B cell (primary cell): ENCODE data around the gene SON. TPM values are rescaled to one million over a fixed set of nuclear protein-coding genes. Genes with fewer than 3 reads are reported as not detected.

ENCODE experiments used
- ATAC-seq: fragments of 200-7000 bp; cut with Tn5 transposase; one replicate; pipeline ENCODE4 v1.10.0; 2021; ENCODE audit warnings: low read depth, mild to moderate bottlenecking, moderate number of reproducible peaks, moderate library complexity
- CTCF ChIA-PET: fragments of 350-600 bp; sonication (Branson Sonifier 250); formaldehyde crosslinking; loops from one replicate; lab custom pipeline; 2021; ENCODE audit warnings: antibody characterized with exemption, inconsistent platforms; lab: Charles Lee
- POLR2A ChIA-PET: fragments of 350-600 bp; sonication (Branson Sonifier 250); formaldehyde crosslinking; loops from one replicate; lab custom pipeline; 2021; ENCODE audit warnings: antibody characterized with exemption; lab: Charles Lee
- DNase-seq: peaks from one replicate; pipeline ENCODE4 v3.0.0; 2013
- H2AFZ ChIP-seq: 2 replicates; pipeline ENCODE4 v1.6.1; 2012; ENCODE audit warnings: mild to moderate bottlenecking, low read depth, low read length; ENCODE audit not compliant: insufficient read depth, poor library complexity, severe bottlenecking
- H3K27ac ChIP-seq, 2 donors: 1 replicate in 1 of 2; 2 replicates in 1 of 2; pipeline ENCODE4 v1.5.1; 2012 to 2013; ENCODE audit warnings: low read length in 2 of 2, mild to moderate bottlenecking in 2 of 2, moderate library complexity in 1 of 2
- H3K27me3 ChIP-seq, 4 experiments: fragments of 200-600 bp in 1 of 4; sonication (generic) in 1 of 4; replicated peaks in 1 of 4; 1 replicate in 2 of 4; 2 replicates in 2 of 4; pipeline versions ENCODE4 v1.6.1 to v1.7.0; 2013 to 2016; ENCODE audit warnings: low read length in 3 of 4, mild to moderate bottlenecking in 2 of 4, mixed read lengths in 1 of 4, moderate library complexity in 1 of 4; ENCODE audit not compliant: insufficient read depth in 4 of 4, control insufficient read depth in 3 of 4; ENCODE audit errors: control extremely low read depth in 1 of 4
- H3K36me3 ChIP-seq, 2 experiments: replicated peaks in 1 of 2; 1 replicate in 1 of 2; 2 replicates in 1 of 2; pipeline versions ENCODE4 v1.6.1 to v1.7.1; 2013; ENCODE audit warnings: low read length in 1 of 2; ENCODE audit not compliant: insufficient read depth in 2 of 2, control insufficient read depth in 1 of 2; ENCODE audit errors: control extremely low read depth in 1 of 2, extremely low read depth in 1 of 2
- H3K4me1 ChIP-seq, 2 donors: fragments of 200-600 bp in 1 of 2; sonication (generic) in 1 of 2; 1 replicate in 1 of 2; 2 replicates in 1 of 2; pipeline versions ENCODE4 v1.5.1 to v1.6.1; 2013 to 2017; ENCODE audit warnings: low read length in 2 of 2; ENCODE audit not compliant: control insufficient read depth in 2 of 2, insufficient read depth in 2 of 2
- H3K4me2 ChIP-seq: replicated peaks from 2 replicates; pipeline ENCODE3; 2012; ENCODE audit warnings: mild to moderate bottlenecking, low read depth, low read length; ENCODE audit not compliant: poor library complexity, severe bottlenecking
- H3K4me3 ChIP-seq, 5 experiments: fragments of 200-600 bp in 1 of 5; sonication (generic) in 1 of 5; 1 replicate in 3 of 5; 2 replicates in 2 of 5; pipeline versions ENCODE4 v1.5.1 to v1.7.0; 2011 to 2016; ENCODE audit warnings: low read length in 4 of 5, mild to moderate bottlenecking in 4 of 5, low read depth in 2 of 5, control low read depth in 1 of 5, moderate library complexity in 1 of 5; ENCODE audit not compliant: insufficient read depth in 1 of 5; ENCODE audit errors: control extremely low read depth in 1 of 5, extremely low read depth in 1 of 5
- H3K79me2 ChIP-seq: fragments of 200-600 bp; sonication (generic); one replicate; pipeline ENCODE4 v1.6.0; 2016; ENCODE audit warnings: low read length; ENCODE audit not compliant: control insufficient read depth, insufficient read depth
- H3K9ac ChIP-seq: fragments of 200-600 bp; sonication (generic); 2 replicates; pipeline ENCODE4 v1.6.1; 2017; ENCODE audit warnings: mild to moderate bottlenecking, low read length, moderate library complexity
- H3K9me3 ChIP-seq, 3 donors: one replicate each; pipeline versions ENCODE4 v1.6.1 to v1.7.1; 2013; ENCODE audit warnings: low read length in 2 of 3; ENCODE audit not compliant: control insufficient read depth in 2 of 3, insufficient read depth in 1 of 3; ENCODE audit errors: control extremely low read depth in 1 of 3
- H4K20me1 ChIP-seq: 2 replicates; pipeline ENCODE4 v1.6.0; 2012; ENCODE audit warnings: mild to moderate bottlenecking, low read length; ENCODE audit not compliant: insufficient read depth, control insufficient read depth, poor library complexity, severe bottlenecking
- H3K27ac Mint-ChIP-seq: one replicate; pipeline ENCODE4 v1.8.0; 2021; ENCODE audit warnings: mixed read lengths
- H3K27me3 Mint-ChIP-seq: one replicate; pipeline ENCODE4 v1.8.0; 2021; ENCODE audit warnings: mixed read lengths
- H3K4me1 Mint-ChIP-seq: one replicate; pipeline ENCODE4 v1.8.0; 2021; ENCODE audit warnings: mixed read lengths
- H3K4me3 Mint-ChIP-seq: one replicate; pipeline ENCODE4 v1.8.0; 2021; ENCODE audit warnings: mixed read lengths
- H3K9me3 Mint-ChIP-seq: one replicate; pipeline ENCODE4 v1.8.0; 2022; ENCODE audit warnings: mixed read lengths; ENCODE audit not compliant: insufficient read depth
- EZH2 ChIP-seq: IDR thresholded peaks from 2 replicates; pipeline ENCODE4 v1.6.1; 2012; ENCODE audit warnings: borderline replicate concordance, low read depth, mild to moderate bottlenecking, moderate library complexity, low read length; ENCODE audit not compliant: insufficient read depth, poor library complexity, severe bottlenecking
- WGBS: methylation state at CpG from one replicate; pipeline ENCODE4 v1.1.5; 2013; ENCODE audit warnings: missing lambda C conversion rate; ENCODE audit not compliant: insufficient coverage; 5-methylcytosine and 5-hydroxymethylcytosine counted together
- intact Hi-C: fragments of 100-400 bp; cut with micrococcal nuclease; formaldehyde crosslinking; loops from one replicate; pipeline ENCODE4 v1.10.0; 2022
- polyA plus RNA-seq: library from polyadenylated mRNA; depleted of rRNA; stranded (reverse); fragments of >200 nt; gene quantifications from 2 replicates; pipeline ENCODE4 v1.2.3, GENCODE V29; 2012
- total RNA-seq, 2 donors: library from RNA; stranded (reverse); fragments of 120-200 nt in 1 of 2; gene quantifications; 1 replicate in 1 of 2; 2 replicates in 1 of 2; pipeline versions ENCODE4 v1.2.3 to v1.2.4, GENCODE V29; 2013 to 2022
- TF ChIP-seq, protein P1 (sequence below): fragments of 200-600 bp; IDR thresholded peaks from one replicate; pipeline ENCODE4 v1.8.0; 2022; ENCODE audit warnings: antibody characterized with exemption, mild to moderate bottlenecking

The SON gene
- total and polyA plus RNA-seq, 2 donors (not counting 1 experiment from before 2014, with no cell fraction given): 92.0 to 463 TPM

DNA sequence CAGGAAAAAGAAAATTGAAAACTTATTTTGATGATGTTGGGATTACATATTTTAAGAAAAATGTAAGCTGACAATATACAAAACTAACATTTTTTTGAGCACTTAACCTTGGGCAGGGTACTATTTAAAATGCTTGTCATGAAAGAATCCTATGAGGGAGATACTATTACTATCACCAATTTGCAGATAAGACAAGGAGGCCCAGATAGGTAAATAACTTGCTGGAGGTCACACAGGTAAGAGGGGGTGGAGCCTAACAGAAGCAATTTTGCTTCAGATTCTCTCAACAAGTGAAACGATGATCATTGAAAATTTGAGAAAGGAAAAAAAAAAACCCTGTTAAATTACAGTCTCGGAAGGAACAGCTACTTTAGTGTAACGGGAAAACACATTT lies 2.1 kb upstream of the SON start:
- peaks cover 88% of the 10 kb centered on the region for H3K79me2 ChIP-seq
- Mint-ChIP-seq H3K9me3 (no peaks in the 10 kb centered on the region), H3K4me3 (peak overlapping the region; percentile 77), H3K27ac (peak overlapping the region; percentile 79), H3K27me3 (no peaks in the 10 kb centered on the region), H3K4me1 (peaks cover 37% of the 10 kb centered on the region)
- no CpG with 5 or more reads among the region's 3 CpGs for WGBS
- no peak for TF ChIP-seq EZH2
- TF ChIP-seq, protein P1, sequence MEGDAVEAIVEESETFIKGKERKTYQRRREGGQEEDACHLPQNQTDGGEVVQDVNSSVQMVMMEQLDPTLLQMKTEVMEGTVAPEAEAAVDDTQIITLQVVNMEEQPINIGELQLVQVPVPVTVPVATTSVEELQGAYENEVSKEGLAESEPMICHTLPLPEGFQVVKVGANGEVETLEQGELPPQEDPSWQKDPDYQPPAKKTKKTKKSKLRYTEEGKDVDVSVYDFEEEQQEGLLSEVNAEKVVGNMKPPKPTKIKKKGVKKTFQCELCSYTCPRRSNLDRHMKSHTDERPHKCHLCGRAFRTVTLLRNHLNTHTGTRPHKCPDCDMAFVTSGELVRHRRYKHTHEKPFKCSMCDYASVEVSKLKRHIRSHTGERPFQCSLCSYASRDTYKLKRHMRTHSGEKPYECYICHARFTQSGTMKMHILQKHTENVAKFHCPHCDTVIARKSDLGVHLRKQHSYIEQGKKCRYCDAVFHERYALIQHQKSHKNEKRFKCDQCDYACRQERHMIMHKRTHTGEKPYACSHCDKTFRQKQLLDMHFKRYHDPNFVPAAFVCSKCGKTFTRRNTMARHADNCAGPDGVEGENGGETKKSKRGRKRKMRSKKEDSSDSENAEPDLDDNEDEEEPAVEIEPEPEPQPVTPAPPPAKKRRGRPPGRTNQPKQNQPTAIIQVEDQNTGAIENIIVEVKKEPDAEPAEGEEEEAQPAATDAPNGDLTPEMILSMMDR: no peak
- ChIA-PET CTCF (interaction anchor here (1.4 to 1.7 kb wide), 2 partner anchors 61 to 344 kb away, joined by 3 to 4 read pairs; partner anchors contain the start of gene TMEM50B), POLR2A (interaction anchor here (3.3 kb wide), 1 partner anchor 61 kb away, joined by 41 read pairs; the partner anchor contains the start of gene TMEM50B)
- no peak overlapping the region for H3K4me2 ChIP-seq
- H2AFZ ChIP-seq: no peak overlapping the region
- H3K9ac ChIP-seq: no peak overlapping the region
- H3K4me3 ChIP-seq: no peak overlapping the region
- H3K27ac ChIP-seq: peak overlapping the region; percentile 96 to 99
- no peaks in the 10 kb centered on the region for H3K9me3 ChIP-seq
- H3K4me1 ChIP-seq: peaks cover 17 to 26% of the 10 kb centered on the region in 2 donors
- peaks cover 24% of the 10 kb centered on the region for H4K20me1 ChIP-seq
- H3K27me3 ChIP-seq: no peaks in the 10 kb centered on the region
- ATAC-seq (no peak), DNase-seq (no peak)
- peaks cover 5 to 30% of the 10 kb centered on the region in 2 experiments for H3K36me3 ChIP-seq
- intact Hi-C loops: loop anchor here (5.0 kb wide), 4 partner anchors 213 to 1077 kb away; partner anchors contain the start of genes CFAP298 and RCAN1

DNA sequence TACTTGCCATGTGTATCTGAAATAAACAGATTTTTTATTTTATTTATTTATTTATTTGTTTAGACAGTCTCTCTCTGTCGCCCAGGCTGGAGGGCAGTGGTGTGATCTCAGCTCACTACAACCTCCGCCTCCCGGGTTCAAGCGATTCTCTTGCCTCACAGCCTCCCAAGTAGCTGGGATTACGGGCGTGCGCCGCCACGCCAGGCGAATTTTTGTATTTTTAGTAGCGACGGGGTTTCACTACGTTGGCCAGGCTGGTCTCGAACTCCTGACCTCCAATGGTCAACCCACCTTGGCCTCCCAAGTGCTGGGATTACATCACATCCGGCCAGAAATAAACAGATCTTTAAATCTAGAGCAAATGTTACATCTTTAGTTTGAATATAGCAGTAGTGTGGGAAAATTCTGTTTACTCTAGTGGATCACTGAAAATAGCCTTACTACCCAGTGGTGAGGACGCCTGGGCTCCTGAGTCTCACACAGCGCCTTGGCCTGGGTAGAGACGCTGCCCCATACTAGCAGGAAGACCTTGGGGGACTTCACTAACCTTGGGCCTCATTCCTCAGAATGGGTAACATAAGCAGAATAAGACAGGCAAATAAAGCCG lies 1.6 kb upstream of the SON start:
- Mint-ChIP-seq H3K27ac (peak overlapping the region; percentile 99), H3K9me3 (no peaks in the 10 kb centered on the region), H3K27me3 (no peaks in the 10 kb centered on the region), H3K4me3 (peak overlapping the region; percentile 97), H3K4me1 (peaks cover 41% of the 10 kb centered on the region)
- Histone ChIP-seq H3K4me2 (peak overlapping the region; percentile 82), H3K4me3 (peak overlapping the region; percentile 69 to 99 (median 89)), H4K20me1 (peaks cover 29% of the 10 kb centered on the region), H3K4me1 (peaks cover 17 to 31% of the 10 kb centered on the region in 2 donors), H3K27me3 (no peaks in the 10 kb centered on the region), H3K9ac (peak overlapping the region; percentile 98), H2AFZ (peak overlapping the region; percentile 78), H3K9me3 (no peaks in the 10 kb centered on the region), H3K27ac (peak overlapping the region; percentile 96 to 99), H3K36me3 (peaks cover 4 to 28% of the 10 kb centered on the region in 2 experiments), H3K79me2 (peaks cover 88% of the 10 kb centered on the region)
- intact Hi-C loops: loop anchor here (5.0 kb wide), 4 partner anchors 214 to 1076 kb away; partner anchors contain the start of genes CFAP298 and RCAN1
- 75% methylated on average over 17 of the region's 19 CpGs for whole genome bisulfite sequencing
- DNase-seq: no peak
- POLR2A ChIA-PET: interaction anchor here (3.3 kb wide), 1 partner anchor 61 kb away, joined by 41 read pairs; the partner anchor contains the start of gene TMEM50B
- no peak for ATAC-seq
- no peak for TF ChIP-seq EZH2
- TF ChIP-seq, protein P1: no peak
- CTCF ChIA-PET: interaction anchor here (1.4 to 1.7 kb wide), 2 partner anchors 62 to 344 kb away, joined by 3 to 4 read pairs; partner anchors contain the start of gene TMEM50B
